C4-2B (cell line): ENCODE measurements around the gene AAK1.

Source experiments
- H3K27ac ChIP-seq: fragments of 450-650 bp; 2 replicates; pipeline ENCODE4 v1.5.1; 2017
- CTCF ChIP-seq: fragments of 450-650 bp; conservative IDR thresholded peaks from 2 replicates; pipeline ENCODE4 v1.5.1; 2017; ENCODE audit warnings: mild to moderate bottlenecking
- ZFX ChIP-seq: fragments of 450-650 bp; IDR thresholded peaks from 2 replicates; pipeline ENCODE4 v1.6.1; 2017

The AAK1 gene

GRCh38 chr2:69565431-69565839, 78.1 kb downstream of the AAK1 start:
- TF ChIP-seq CTCF = peak; percentile 66
- TF ChIP-seq ZFX = no peak

GRCh38 chr2:69564604-69565003, 78.9 kb downstream of the AAK1 start:
- H3K27ac ChIP-seq = no peak overlapping the region
- TF ChIP-seq ZFX (no peak), CTCF (no peak)

More at GRCh38 chr2:69565431-69565839, 78.1 kb downstream of the AAK1 start:
- no peak overlapping the region for H3K27ac ChIP-seq

GRCh38 chr2:69563021-69563420, 80.5 kb downstream of the AAK1 start:
- no peak overlapping the region for H3K27ac ChIP-seq
- TF ChIP-seq CTCF (no peak), ZFX (no peak)

- TF ChIP-seq CTCF = no peak
- no peak for TF ChIP-seq ZFX
- H3K27ac ChIP-seq = no peak overlapping the region
Observed at GRCh38 chr2:69561101-69561500, 82.4 kb downstream of the AAK1 start.

- TF ChIP-seq ZFX = no peak
- TF ChIP-seq CTCF = no peak
- H3K27ac ChIP-seq = no peak overlapping the region
Observed at GRCh38 chr2:69560147-69560482, 83.4 kb downstream of the AAK1 start.

- TF ChIP-seq CTCF (peak; percentile 64), ZFX (no peak)
- H3K27ac ChIP-seq = no peak overlapping the region
Observed at GRCh38 chr2:69559442-69560146, 83.9 kb downstream of the AAK1 start.

- TF ChIP-seq CTCF = no peak
- no peak for TF ChIP-seq ZFX
- no peak overlapping the region for H3K27ac ChIP-seq
Observed at GRCh38 chr2:69556008-69556407, 87.5 kb downstream of the AAK1 start.
